ENCODE results near the gene EIF2S3B. TPM values are rescaled to one million over a fixed set of nuclear protein-coding genes. Genes with fewer than 3 reads are reported as not detected.
"Not testable (repeated sequence)": the region's sequence is repeated elsewhere in the genome, so short reads cannot be mapped to it uniquely, and the experiment has no call there.

The EIF2S3B gene
- total RNA-seq: 0.73 and 0.97 TPM in 2 replicates
- long read RNA-seq: 0 reads

DNA sequence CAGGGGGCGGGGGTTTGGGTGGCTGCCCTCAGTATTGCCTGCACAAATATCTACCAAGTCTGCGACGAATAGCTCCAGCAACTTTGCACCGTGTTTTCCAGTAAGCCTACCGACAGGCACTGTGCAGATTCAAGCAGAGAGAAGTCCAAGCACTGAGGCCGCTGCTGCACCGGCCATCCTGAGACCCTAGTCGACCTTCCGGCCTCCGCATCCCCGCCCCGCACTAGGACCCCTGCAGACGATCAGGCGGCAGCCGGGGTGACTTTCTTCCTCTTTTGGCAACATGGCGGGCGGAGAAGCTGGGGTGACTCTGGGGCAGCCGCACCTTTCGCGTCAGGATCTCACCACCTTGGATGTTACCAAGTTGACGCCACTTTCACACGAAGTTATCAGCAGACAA lies at the start of gene EIF2S3B:
Gene EIF2S3B (plus strand): TSS at position 271 of the 400 bp plus-strand sequence. CDS start 13 bp downstream, at position 284.
- Mint-ChIP-seq H3K36me3 (ENCODE audit: unreplicated experiment) (no peaks in the 10 kb centered on the region), H3K9me3 (ENCODE audit: unreplicated experiment) (no peaks in the 10 kb centered on the region), H3K4me3 (ENCODE audit: unreplicated experiment) (no peak within 1 kb of the TSS), H3K27me3 (ENCODE audit: unreplicated experiment) (peaks cover 52% of the 10 kb centered on the region), H3K27ac (ENCODE audit: unreplicated experiment) (no peak within 1 kb of the TSS), H3K4me1 (ENCODE audit: unreplicated experiment) (peaks cover 3% of the 10 kb centered on the region)
- DNase-seq (ENCODE audit: extremely low spot score, unreplicated experiment): no peak
- TF ChIP-seq, protein P1, sequence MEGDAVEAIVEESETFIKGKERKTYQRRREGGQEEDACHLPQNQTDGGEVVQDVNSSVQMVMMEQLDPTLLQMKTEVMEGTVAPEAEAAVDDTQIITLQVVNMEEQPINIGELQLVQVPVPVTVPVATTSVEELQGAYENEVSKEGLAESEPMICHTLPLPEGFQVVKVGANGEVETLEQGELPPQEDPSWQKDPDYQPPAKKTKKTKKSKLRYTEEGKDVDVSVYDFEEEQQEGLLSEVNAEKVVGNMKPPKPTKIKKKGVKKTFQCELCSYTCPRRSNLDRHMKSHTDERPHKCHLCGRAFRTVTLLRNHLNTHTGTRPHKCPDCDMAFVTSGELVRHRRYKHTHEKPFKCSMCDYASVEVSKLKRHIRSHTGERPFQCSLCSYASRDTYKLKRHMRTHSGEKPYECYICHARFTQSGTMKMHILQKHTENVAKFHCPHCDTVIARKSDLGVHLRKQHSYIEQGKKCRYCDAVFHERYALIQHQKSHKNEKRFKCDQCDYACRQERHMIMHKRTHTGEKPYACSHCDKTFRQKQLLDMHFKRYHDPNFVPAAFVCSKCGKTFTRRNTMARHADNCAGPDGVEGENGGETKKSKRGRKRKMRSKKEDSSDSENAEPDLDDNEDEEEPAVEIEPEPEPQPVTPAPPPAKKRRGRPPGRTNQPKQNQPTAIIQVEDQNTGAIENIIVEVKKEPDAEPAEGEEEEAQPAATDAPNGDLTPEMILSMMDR (IDR thresholded peaks at IDR 0.05): no peak

DNA sequence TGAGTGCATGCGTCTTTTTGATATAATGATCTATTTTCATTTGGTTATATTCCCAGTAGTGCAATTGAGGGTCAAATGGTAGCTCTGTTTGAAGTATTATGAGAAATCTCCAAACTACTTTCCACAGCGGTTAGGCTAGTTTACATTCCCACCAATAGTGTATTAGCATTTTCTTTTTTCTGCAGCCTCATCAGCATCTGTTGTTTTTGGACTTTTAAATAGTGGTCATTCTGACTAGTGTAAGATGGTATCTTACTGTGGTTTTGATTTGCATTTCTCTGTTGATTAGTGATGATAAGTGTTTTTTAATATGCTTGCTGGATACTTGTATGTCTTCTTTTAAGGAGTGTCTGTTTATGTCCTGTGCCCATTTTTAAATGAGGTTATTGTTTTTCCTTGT lies 48.8 kb upstream of the EIF2S3B start:
- H3K27me3 Mint-ChIP-seq (ENCODE audit: unreplicated experiment): peaks cover 2% of the 10 kb centered on the region
- H3K9me3 Mint-ChIP-seq (ENCODE audit: unreplicated experiment): peaks cover 34% of the 10 kb centered on the region
- no peak for DNase-seq (ENCODE audit: extremely low spot score, unreplicated experiment)
- H3K36me3 Mint-ChIP-seq (ENCODE audit: unreplicated experiment): peaks cover 4% of the 10 kb centered on the region
- TF ChIP-seq, protein P1 (IDR thresholded peaks at IDR 0.05): no peak
- H3K4me3 Mint-ChIP-seq (ENCODE audit: unreplicated experiment): no peak overlapping the region
- no peak overlapping the region for H3K27ac Mint-ChIP-seq (ENCODE audit: unreplicated experiment)
- H3K4me1 Mint-ChIP-seq (ENCODE audit: unreplicated experiment): no peaks in the 10 kb centered on the region

DNA sequence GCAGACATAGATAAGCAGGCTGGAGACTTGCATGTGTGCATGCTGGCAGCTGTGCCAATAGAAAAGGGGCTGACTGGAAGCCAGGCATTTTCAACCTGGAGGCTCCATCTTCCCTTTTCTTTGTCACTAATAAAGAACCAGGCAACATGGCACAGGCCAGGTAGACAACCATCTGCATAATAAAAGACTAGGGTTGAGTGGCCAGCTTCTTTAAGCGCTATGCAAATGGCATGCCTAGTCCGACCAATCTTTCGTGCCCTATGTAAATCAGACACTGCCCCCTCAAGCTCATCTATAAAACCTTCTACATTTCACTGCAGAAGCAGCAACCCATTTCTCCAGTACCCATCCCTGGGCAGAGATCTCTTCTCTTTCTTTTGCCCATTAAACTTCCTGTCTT lies 47.9 kb upstream of the EIF2S3B start:
- no peak overlapping the region for H3K4me3 Mint-ChIP-seq (ENCODE audit: unreplicated experiment)
- no peaks in the 10 kb centered on the region for H3K4me1 Mint-ChIP-seq (ENCODE audit: unreplicated experiment)
- H3K9me3 Mint-ChIP-seq (ENCODE audit: unreplicated experiment): peaks cover 43% of the 10 kb centered on the region
- TF ChIP-seq, protein P1 (IDR thresholded peaks at IDR 0.05): no peak
- no peak for DNase-seq (ENCODE audit: extremely low spot score, unreplicated experiment)
- peaks cover 6% of the 10 kb centered on the region for H3K36me3 Mint-ChIP-seq (ENCODE audit: unreplicated experiment)
- peaks cover 3% of the 10 kb centered on the region for H3K27me3 Mint-ChIP-seq (ENCODE audit: unreplicated experiment)
- H3K27ac Mint-ChIP-seq (ENCODE audit: unreplicated experiment): no peak overlapping the region

DNA sequence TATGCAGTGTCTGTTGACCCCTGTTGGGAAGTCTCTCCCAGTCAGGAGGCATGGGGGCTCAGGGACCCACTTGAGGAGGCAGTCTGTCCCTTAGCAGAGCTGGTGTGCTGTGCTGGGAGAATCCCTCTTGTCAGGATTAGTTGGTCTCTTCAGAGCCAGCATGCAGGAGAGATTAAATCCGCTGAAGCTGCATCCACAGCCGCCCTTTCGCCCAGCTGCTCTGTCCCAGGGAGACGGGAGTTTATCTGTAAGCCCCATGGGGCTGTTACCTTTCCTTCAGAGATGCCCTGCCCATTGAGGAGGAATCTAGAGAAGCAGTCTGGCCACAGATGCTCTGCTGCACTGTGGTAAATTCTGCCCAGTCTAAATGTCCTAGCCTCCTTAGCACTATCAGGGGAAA lies 39.4 kb upstream of the EIF2S3B start:
- no peak for DNase-seq (ENCODE audit: extremely low spot score, unreplicated experiment)
- H3K4me1 Mint-ChIP-seq (ENCODE audit: unreplicated experiment): no peaks in the 10 kb centered on the region
- H3K9me3 Mint-ChIP-seq (ENCODE audit: unreplicated experiment): peaks cover 13% of the 10 kb centered on the region
- H3K36me3 Mint-ChIP-seq (ENCODE audit: unreplicated experiment): peaks cover 3% of the 10 kb centered on the region
- no peak overlapping the region for H3K27ac Mint-ChIP-seq (ENCODE audit: unreplicated experiment)
- no peak overlapping the region for H3K4me3 Mint-ChIP-seq (ENCODE audit: unreplicated experiment)
- TF ChIP-seq, protein P1 (IDR thresholded peaks at IDR 0.05): no peak
- peaks cover 27% of the 10 kb centered on the region for H3K27me3 Mint-ChIP-seq (ENCODE audit: unreplicated experiment)

DNA sequence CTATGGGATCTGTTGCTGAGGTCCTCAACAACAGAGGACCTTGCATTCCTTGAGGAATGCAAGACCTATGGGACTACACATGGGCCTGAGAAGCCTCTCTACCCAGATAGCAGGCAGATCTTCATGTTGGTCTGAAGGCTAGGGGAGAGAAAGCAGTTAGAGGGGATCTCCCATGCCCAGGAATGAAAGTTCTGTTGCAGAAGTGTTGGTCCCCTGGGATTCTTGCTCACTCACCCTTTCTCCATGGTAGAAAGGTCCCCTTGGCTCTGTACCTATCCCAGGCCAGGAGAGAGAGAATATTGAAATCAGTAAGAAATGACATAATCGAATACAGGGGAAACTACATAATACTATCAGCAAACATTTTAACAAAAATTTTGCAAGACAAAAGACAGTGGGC lies 36.0 kb upstream of the EIF2S3B start:
- Mint-ChIP-seq H3K27me3 (ENCODE audit: unreplicated experiment) (peaks cover 18% of the 10 kb centered on the region), H3K27ac (ENCODE audit: unreplicated experiment) (no peak overlapping the region), H3K36me3 (ENCODE audit: unreplicated experiment) (peaks cover 3% of the 10 kb centered on the region), H3K4me1 (ENCODE audit: unreplicated experiment) (no peaks in the 10 kb centered on the region), H3K4me3 (ENCODE audit: unreplicated experiment) (no peak overlapping the region), H3K9me3 (ENCODE audit: unreplicated experiment) (peaks cover 6% of the 10 kb centered on the region)
- TF ChIP-seq, protein P1 (IDR thresholded peaks at IDR 0.05): no peak
- no peak for DNase-seq (ENCODE audit: extremely low spot score, unreplicated experiment)

DNA sequence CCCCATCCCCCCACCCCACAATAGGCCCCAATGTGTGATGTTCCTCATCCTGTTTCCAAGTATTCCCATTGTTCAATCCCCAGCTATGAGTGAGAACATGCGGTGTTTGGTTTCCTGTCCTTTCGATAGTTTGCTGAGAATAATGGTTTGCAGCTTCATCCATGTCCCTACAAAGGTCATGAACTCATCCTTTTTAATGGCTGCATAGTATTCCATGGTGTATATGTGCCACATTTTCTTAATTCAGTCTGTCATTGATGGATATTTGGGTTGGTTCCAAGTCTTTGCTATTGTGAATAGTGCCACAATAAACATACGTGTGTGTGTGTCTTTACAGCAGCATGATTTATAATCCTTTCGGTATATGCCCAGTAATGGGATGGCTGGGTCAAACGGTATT lies 32.9 kb upstream of the EIF2S3B start:
- H3K27ac Mint-ChIP-seq (ENCODE audit: unreplicated experiment); DNase-seq (ENCODE audit: extremely low spot score, unreplicated experiment); H3K36me3 Mint-ChIP-seq (ENCODE audit: unreplicated experiment); H3K27me3 Mint-ChIP-seq (ENCODE audit: unreplicated experiment); H3K4me3 Mint-ChIP-seq (ENCODE audit: unreplicated experiment); H3K4me1 Mint-ChIP-seq (ENCODE audit: unreplicated experiment): not testable (repeated sequence)
- peaks cover 11% of the 10 kb centered on the region for H3K9me3 Mint-ChIP-seq (ENCODE audit: unreplicated experiment)

DNA sequence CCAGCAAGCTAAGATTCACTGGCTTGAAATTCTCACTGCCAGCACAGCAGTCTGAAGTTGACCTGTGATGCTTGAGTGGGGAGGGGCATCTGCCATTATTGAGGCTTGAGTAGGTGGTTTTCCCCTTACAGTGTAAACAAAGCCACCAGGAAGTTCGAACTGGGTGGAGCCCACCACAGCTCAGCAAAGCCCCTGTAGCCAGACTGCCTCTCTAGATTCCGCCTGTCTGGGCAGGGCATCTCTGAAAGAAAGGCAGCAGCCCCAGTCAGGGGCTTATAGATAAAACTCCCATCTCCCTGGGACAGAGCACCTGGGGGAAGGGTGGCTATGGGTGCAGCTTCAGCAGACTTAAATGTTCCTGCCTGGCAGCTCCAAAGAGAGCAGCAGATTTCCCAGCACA lies 23.8 kb upstream of the EIF2S3B start:
- DNase-seq (ENCODE audit: extremely low spot score, unreplicated experiment); H3K27ac Mint-ChIP-seq (ENCODE audit: unreplicated experiment); H3K4me1 Mint-ChIP-seq (ENCODE audit: unreplicated experiment); H3K4me3 Mint-ChIP-seq (ENCODE audit: unreplicated experiment); H3K36me3 Mint-ChIP-seq (ENCODE audit: unreplicated experiment): not testable (repeated sequence)
- peaks cover 17% of the 10 kb centered on the region for H3K9me3 Mint-ChIP-seq (ENCODE audit: unreplicated experiment)
- peaks cover 46% of the 10 kb centered on the region for H3K27me3 Mint-ChIP-seq (ENCODE audit: unreplicated experiment)

DNA sequence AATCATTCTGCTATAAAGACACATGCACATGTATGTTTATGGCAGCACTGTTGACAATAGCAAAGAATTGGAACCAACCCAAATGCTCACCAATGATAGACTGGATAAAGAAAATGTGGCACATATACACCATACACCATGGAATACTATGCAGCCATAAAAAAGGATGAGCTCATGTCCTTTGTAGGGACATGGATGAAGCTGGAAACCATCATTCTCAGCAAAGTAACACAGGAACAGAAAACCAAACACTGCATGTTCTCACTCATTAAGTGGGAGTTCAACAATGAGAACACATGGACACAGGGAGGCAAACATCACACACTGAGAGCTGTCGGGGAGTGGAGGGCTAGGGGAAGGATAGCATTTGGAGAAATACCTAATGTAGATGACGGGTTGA lies 18.4 kb upstream of the EIF2S3B start:
- DNase-seq (ENCODE audit: extremely low spot score, unreplicated experiment); H3K4me1 Mint-ChIP-seq (ENCODE audit: unreplicated experiment); H3K36me3 Mint-ChIP-seq (ENCODE audit: unreplicated experiment); H3K4me3 Mint-ChIP-seq (ENCODE audit: unreplicated experiment); H3K27ac Mint-ChIP-seq (ENCODE audit: unreplicated experiment): not testable (repeated sequence)
- Mint-ChIP-seq H3K9me3 (ENCODE audit: unreplicated experiment) (peaks cover 15% of the 10 kb centered on the region), H3K27me3 (ENCODE audit: unreplicated experiment) (peaks cover 49% of the 10 kb centered on the region)
